ENCODE measurements around the gene TRIM44.
A peak's percentile ranks its signal among the peaks of the same experiment; 100 is the strongest.

Gene TRIM44

DNA sequence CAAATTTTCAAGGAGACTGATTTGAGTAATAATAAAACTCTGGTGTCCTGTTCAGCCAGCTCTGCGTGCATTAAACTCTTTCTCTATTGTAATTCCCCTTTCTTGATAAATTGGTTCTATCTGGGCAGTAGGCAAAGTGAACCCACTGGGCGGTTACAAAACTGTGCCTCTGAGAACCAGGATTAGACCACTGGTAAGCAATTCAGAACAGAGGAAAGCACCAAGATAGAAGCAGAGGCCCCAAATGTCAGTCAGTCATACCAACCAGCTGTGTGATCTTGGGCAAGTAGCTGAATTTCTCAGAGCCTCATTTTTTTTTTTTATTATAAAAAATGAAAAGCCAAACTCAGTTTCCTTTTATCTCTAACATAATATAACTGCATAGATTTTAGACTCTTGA is 54.9 kb downstream of the TRIM44 start:
- no peak for DNase-seq (ENCODE audit: low spot score)

DNA sequence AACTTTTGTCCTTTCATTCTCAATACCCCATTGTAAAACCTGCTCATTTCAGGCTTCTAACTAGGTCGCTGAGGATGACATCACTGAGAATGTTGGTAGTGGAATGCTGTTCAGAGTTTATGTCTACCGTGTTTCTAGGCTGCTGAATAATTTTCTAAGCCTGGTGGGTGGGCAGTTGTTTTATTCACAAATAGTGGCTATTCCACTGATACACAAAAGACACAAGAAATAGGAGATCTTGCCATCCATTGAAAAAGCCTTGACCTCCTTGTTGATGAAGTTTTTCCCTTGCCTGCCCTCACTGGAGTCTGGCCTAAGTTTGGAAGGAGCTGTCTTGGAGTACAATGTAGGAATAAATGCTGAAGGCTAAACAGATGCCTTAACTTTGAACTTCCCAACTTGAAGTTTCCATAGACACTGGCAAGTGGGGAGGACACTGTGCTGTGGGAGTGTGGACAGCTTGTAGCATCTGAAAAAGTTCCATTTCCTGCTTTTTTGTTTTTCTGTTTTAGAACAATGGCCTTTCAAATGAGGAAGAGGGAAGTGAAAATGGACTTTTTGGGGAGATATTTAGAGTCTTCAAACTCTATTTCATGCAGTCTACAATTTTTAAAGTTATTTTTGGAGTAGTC is 59.2 kb downstream of the TRIM44 start:
- DNase-seq (ENCODE audit: low spot score) = peak; percentile 22

DNA sequence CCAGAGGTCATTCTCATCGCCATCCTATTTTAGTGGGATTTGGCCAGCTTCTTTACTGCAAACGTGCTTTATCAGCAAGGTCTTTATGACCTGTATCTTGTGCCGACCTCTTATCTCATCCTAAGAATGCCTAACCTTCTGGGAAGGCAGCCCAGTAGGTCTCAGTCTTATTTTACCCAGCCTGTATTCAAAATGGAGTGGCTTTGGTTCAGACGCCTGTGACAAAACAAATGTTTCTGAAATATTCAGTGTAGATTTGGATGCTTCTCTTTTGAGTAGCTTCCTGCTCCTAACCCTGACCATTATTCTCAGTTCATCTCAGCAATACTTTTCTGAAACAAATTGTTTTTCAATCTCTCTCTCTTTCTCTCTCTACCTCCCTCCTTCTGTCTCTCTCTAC is 60.1 kb downstream of the TRIM44 start:
- no peak for DNase-seq (ENCODE audit: low spot score)

DNA sequence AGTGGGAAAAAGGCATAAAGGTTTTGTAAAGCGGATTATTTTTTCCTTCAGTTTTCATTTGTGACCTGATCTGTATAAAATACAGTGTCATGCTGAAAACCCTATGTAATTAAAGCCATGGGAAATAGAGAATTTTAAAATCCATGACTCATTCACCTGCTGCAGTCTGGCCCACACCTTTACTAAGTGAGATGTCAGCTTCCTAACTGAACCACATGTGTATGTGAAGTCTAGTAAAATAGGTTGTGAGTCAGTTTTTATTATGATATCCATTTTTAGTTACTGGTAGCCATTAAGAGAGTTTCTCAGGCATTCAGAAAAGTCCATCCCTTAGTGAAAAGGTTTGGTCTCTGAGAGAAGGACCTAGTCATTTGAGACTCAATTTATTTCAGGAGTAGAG is 60.9 kb downstream of the TRIM44 start:
- DNase-seq (ENCODE audit: low spot score) = no peak

DNA sequence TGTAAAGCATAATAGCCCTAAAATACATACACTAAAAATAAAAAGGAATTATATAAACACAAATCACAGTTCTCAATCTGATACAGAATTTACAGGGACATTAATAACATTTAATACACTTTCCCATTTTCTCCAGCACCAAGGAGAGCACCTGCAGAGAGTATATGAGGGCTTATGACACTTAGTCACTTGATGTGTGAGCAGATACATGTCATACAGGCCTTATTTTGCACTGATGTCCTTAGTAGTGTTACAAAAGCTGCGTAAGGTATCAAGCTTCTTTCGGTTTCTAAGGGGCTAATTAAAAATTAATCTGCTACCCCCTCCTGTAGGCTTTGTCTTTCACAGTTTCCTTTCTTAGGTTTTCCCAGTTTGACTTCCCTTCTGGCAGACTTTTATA is 61.3 kb downstream of the TRIM44 start:
- DNase-seq (ENCODE audit: low spot score) = no peak

DNA sequence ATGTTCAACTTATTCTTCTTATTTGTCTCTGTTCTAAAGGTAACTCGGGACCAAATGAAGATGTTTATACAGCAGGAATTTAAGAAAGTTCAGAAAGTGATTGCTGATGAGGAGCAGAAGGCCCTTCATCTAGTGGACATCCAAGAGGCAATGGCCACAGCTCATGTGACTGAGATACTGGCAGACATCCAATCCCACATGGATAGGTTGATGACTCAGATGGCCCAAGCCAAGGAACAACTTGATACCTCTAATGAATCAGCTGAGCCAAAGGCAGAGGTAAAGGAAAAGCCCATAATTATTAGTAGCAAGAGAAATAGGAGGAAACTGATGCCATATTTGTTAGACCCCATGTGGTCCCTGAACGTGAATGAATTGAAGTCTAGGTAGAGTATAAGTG is 63.3 kb downstream of the TRIM44 start:
- no peak for DNase-seq (ENCODE audit: low spot score)

DNA sequence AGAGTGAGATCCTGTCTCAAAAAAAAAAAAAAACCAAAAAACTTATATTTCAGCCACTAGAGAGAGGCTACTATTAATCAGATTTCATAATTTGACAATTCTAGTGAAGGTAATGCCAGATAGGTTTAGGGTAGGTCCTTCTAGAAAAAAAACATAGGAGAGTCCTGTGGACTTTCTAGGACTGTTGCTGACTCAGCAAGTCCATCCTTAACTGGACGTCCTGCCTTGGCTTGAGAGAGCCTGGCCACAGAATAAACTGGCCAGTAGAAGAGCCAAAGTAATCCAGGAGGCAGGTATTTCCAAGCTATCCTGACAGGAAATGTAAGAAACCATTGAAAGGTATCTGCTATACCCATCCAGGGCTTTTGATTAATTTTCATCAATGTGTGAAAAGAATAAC is 64.6 kb downstream of the TRIM44 start:
- no peak for DNase-seq (ENCODE audit: low spot score)

DNA sequence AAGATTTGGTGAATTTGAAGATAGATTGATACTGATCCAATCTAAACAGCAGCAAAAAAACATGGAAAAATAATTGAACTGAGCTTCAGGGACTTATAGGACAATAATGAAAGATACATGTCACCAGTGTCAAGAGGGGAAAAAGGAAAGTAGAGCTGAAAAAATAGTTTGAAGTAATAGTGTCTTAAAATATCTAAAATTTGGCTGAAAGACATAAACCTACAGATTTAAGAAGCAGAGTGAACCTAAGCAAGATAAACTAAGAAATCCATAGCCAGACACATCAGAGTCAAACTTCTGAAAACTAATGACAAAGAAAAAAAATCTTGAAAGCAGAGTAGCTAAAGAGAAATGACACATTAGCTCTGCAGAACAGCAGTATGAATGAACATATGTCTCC is 67.7 kb downstream of the TRIM44 start:
- no peak for DNase-seq (ENCODE audit: low spot score)

DNA sequence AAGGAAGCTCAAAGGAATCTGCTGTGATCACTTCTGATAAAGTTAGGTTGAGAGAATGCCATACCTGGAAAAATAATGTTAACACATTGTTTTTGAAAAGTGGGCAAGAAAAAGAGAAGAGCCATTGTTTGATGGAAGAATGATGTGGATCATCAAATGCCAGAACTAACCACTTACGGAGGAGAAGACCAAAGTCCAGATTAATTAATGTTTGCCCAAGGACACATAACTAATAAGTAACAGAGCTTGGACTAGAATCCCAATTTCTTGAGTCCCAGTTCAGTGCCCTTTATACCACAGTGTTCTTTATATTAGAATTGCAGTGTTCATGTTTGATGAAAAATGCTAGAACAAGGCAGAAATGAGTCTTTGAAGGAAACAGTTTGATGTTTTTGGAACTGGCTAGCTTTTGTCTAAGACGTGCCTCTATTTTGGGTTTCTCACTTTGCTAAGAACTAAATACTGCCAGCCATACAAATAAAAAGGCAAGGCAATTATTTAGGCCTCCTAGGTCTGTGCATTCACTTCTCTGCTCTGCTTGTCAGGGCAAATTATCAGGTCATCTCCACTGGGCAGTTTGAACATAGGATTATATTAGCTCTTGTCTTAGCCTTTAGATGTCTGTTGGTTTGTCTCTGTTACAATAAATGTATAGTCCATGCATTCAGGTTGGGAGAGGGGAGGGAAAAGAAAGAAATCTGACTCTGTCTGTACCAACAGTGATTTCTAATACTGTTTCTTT is 72.3 kb downstream of the TRIM44 start:
- no peak for DNase-seq (ENCODE audit: low spot score)

DNA sequence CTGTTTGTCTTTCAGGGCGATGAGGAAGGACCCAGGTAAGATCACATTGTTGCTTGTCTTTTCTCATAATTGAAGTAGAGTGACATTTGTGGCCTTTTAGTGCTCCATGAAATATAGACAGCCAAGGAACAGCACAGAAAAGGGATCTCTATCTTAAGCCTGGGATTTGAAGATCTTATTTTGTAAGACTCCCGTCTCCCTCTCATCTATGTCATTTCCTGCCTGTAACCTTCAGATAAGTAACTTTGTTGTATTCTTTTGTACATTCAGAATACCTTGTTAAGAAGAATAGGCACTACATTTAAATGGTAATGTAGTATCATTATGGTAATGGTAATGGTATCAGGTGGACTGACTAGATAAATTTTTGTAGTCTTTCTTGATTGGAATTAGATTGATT is 72.8 kb downstream of the TRIM44 start:
- DNase-seq (ENCODE audit: low spot score) = no peak

DNA sequence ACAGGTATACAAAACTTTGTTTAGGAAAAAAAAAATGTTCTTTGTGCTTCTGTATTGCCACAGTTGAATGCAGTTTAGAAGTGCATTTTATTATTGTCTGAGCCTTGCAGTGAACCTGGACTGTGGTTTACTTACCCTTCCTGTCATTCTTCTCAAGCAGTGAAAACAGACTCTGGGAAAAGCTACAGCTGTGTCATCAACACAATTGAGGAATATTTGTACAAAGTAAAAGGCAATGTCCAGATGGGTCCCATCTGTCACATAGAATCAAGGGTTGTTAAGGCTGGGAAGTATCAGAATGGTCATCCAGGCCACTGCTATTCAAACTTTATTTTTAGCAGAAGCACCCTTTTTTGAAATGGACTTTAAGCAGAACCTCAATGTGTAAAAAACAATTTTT is 73.3 kb downstream of the TRIM44 start:
- no peak for DNase-seq (ENCODE audit: low spot score)

DNA sequence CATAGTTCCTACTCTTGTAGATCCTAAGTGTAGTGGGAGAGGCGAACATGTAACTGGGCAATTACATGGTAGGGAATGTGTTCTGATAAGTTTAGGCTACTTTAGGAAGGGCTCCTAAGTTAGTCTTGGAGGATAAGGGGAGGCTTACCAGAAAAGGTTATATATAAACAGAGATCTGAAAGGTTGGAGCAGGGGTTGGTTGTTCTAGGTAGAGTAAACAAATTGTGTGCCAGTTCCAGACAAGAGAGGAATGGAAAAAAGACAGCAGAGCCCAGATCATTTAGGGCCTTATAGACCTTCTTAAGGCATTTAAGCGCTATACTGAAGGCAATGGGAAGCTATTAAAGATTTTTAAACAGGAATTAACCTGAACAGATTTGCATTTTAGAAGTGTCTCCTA is 74.4 kb downstream of the TRIM44 start:
- no peak for DNase-seq (ENCODE audit: low spot score)

DNA sequence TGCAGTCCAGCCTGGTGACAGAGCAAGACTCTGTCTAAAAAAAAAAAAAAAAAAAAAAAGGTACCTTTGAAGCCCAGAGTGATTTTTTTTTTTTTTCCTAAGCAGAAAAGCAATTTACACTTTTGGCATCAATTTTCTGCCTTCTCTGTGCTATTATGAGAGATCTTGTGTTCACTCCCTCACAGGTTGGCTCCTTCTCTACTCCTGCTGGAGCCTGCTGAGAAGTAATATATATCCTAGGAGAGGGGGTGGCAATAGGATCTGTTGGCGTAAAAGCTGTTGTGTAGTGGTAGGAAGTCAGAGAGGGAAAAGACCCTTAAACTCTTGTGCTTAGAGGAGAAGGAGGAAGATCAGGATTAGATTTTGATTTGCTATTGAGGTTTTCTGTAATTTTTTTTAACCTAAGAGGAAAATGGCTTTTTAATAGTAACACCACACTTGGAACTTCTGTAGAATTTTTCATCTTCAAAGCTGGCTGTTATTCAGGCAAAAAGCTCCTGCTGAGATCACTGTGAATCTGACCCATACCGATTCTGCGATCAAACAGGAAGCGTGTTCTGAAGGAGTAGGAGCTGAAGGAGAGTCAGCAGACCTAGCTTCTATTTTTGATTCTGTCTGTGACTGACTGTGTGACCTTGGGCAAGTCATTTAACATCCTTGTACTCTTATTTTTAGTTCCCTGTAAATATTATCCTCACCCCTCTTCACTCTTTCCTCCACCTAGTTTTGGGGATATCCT is 77.7 kb downstream of the TRIM44 start:
- DNase-seq (ENCODE audit: low spot score) = peak; percentile 56

DNA sequence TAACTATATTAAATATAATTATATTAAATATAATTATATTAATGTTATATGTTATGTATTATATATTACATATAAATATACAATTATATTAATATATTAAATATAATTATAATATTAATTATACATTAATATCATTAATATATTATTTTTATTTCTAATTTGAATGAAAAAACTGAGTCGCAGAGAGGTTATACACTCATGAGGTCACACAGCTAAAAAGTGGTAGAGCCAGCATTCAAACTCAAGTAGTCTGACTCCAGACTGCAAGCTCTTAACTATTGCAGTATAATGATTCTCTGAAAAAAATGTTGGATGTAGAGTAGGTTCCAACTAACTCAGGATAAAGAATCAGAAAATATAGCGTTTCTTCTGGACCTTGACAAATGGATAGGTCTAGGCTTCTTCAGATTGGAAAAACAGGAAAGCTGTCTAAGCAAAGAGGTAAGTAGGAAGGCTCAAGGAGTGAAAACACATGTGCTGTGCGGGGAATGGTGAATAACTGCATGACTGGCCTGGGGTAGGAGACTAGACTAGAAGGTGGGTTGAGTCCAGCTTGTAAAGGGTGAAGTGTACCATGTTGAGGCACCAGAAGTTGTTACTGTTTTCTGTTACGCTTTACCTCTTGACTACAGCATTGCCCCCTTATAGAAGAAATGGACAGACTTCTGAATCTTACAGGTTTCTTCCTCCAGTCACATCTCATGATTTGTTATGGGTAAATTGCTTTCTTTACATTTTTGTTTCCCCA is 80.3 kb downstream of the TRIM44 start:
- DNase-seq (ENCODE audit: low spot score) = no peak

DNA sequence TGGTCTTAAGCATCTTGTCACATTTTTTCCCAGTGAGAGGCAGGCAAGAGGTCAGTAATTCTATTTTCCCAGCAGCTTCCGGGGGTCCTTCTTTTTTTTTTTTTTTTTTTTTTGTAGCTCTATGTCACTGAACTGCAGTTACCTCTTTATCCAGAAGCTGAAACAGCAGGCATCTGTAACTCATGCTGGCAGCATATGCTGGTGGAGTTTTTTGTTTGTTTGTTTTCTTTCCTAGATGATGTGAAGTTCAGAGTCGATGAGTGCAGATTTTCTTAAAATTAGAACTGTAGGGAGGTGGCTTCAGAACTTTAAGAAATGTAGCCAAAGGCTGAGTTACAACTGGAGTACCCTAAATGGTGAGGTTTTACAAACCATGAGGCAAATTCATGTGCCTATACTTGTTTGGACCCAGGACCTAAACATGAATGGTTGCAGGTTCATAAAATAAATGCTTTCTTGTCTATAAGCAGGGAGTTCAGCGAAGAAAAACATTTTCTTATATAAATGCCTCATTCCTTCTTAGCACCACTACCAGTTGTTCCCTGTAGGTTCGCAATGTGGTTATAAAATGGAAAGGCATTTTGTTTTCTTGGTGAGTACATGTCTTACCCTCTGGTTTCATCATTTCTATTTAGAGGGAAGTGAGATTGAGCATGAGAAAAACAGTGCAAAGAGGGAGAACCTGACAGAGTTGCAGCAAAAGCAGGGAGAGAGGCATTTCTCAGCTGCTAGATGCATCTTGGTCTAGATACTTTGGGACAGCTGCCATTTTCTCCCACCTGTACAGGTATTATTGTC is 84.0 kb downstream of the TRIM44 start:
- no peak for DNase-seq (ENCODE audit: low spot score)

DNA sequence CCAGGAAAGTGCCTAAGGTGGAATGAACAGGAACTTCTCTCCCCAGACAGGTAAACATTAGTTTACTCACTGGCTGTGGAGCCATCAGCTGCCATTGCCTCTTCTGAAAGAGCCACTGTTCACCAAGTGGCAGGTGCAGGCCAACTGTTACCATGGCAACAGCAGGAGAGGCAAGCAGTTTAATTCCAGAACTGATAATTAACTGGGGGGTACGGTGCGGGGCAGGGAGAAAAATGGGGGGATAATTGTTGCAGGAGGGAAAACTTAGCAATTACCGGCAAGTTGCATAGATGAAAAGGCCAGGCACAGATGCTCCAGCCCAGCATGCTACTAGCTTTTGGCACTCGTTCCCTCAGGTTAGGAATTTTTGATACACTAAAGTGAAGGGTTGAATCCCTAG is 85.1 kb downstream of the TRIM44 start:
- no peak for DNase-seq (ENCODE audit: low spot score)

DNA sequence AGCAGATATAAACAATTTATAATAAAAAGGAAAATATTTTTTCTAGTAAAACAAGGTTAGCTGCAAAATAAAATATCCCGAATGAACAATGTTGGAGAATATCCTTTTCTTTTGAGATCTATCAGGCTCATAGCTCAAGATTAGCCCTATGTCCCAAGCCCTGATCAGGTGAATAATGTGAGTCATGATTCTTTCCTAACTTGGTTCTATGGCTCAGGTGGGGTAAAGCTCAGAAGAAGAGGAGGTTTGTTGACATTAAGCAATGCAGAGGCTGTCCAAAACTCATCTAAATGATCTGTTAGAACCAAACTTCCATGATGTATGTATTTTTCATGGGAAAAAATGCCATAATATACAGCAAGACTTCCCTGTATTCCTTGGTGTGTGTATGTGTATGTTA is 86.1 kb downstream of the TRIM44 start:
- DNase-seq (ENCODE audit: low spot score) = no peak

DNA sequence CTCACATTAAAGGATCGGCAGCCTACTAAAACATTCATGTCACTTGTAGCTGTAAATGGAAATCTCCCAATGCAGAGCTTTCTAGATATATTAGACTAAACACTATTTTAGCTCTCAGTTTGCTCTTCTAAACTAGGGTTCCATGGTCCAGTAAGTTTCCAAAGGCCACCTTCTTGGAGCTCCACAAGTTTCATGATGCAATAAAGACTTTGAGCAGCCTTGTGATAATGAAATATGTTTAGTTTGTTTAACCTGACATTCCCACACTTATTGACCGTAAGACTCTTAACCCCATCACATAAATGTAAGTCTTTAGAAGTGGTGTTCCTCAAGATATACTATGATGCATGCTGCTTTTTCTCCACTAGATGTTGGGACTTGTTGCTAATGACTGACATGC is 87.7 kb downstream of the TRIM44 start:
- DNase-seq (ENCODE audit: low spot score) = no peak

DNA sequence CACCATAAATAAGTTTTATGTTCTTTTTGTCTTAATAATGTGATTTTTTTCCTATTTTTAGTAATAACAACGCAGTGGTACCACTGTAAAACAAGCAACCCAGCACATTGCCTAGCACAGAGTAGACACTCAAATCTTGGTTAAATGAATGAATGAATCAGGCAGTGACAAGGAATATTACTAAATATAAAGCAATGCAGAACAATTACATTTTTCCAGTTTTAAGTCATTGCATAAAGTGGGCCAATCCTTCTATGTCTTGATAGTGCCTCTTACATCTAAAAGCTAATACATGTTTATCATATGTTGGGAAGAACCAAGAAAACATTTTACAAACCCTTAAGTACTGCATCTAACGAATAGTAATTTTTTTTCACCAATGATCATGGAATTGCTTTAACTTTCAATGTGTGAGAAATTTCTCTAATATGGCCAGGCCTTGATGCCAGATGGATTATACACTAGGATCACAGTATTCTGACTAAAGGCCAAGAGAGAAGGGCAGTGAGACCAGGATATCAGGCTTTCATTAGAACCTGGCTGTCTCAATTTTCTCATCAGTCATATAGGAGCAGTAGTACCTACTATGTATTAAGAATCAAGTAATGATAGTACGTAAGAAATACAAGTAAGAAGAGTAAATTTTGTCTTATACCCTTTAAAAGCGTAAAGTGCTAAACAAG is 88.5 kb downstream of the TRIM44 start:
- DNase-seq (ENCODE audit: low spot score) = no peak

DNA sequence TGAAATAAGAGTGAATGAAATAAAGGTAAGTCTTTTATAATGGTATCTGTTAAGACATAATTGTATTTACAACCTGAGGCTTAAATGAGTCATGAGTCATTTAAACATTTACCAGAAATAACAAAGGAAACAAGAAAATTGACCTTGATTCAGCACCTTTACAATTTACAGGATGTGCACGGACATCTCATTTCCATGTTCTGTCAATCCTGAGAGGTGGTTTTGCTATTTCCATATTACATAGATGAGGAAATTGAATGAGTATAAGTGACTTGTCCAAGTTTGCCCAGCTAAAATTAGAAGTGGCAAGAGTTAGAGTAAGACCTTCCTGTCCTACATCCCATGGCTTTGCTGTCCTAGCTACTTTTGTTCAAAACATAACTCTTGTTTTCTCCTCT is 89.1 kb downstream of the TRIM44 start:
- DNase-seq (ENCODE audit: low spot score) = no peak

DNA sequence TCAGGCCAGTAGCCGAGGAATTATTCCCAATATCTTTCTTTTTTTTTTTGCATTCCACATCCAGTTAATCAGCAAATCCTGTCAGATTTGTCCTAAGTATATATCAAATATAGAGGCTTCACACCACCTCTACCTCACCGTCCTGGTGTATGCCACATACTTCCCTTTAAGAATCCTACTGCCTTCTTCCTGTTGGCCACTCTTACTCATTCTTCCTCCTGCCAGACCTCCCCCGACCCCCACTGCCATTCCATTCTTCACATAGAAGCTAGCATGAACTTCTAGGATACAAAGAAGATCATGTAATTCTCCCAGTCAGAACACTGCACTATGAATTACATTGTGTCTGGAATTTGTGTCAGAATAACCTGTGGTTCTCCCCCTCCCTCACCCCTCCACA is 89.5 kb downstream of the TRIM44 start:
- DNase-seq (ENCODE audit: low spot score) = no peak

All from putamen (tissue), 1 donor.